Measurements from ENCODE around the gene PSMB10.
A peak's percentile ranks its signal among the peaks of the same experiment; 100 is the strongest.
"Not testable (repeated sequence)": the region's sequence is repeated elsewhere in the genome, so short reads cannot be mapped to it uniquely, and the experiment has no call there.

The PSMB10 gene

GRCh38 chr16:67941469-67942199 is 5.0 kb upstream of the PSMB10 start:
- DNase-seq, result peak; percentile 31

- DNase-seq, result peak; percentile 76
These were observed 3.9 kb upstream of the PSMB10 start for GRCh38 chr16:67940446-67941089.

GRCh38 chr16:67939507-67940445 is 3.1 kb upstream of the PSMB10 start:
- DNase-seq, result peak; percentile 55

GRCh38 chr16:67937713-67938112 is 1.1 kb upstream of the PSMB10 start:
- DNase-seq, result not testable (repeated sequence)

- peak; percentile 93 for DNase-seq
These were observed 393 bp upstream of the PSMB10 start for GRCh38 chr16:67936880-67937605.

- peak; percentile 99 for DNase-seq
These were observed 1.1 kb downstream of the PSMB10 start for GRCh38 chr16:67935402-67936123.

GRCh38 chr16:67935101-67935401 is 1.6 kb downstream of the PSMB10 start:
- DNase-seq, result no peak

- DNase-seq, result no peak
These were observed 2.1 kb downstream of the PSMB10 start for GRCh38 chr16:67934306-67935100.

GRCh38 chr16:67933805-67934204 is 2.8 kb downstream of the PSMB10 start:
- DNase-seq, result no peak

- DNase-seq, result no peak
These were observed 4.2 kb downstream of the PSMB10 start for GRCh38 chr16:67932462-67932840.

- DNase-seq, result no peak
These were observed 4.8 kb downstream of the PSMB10 start, which contains the start of gene CTRL for GRCh38 chr16:67931712-67932461. TSS of gene CTRL (minus strand) at chr16:67931862. CDS start at chr16:67931852, 10 bp downstream.

- DNase-seq, result no peak
These were observed 5.9 kb downstream of the PSMB10 start for GRCh38 chr16:67930678-67931211.

GRCh38 chr16:67930191-67930590 is 6.5 kb downstream of the PSMB10 start:
- no peak for DNase-seq

GRCh38 chr16:67928561-67929364 is 7.9 kb downstream of the PSMB10 start:
- peak; percentile 85 for DNase-seq

- DNase-seq, result no peak
These were observed 8.5 kb downstream of the PSMB10 start for GRCh38 chr16:67928147-67928546.

- DNase-seq, result no peak
These were observed 9.3 kb downstream of the PSMB10 start for GRCh38 chr16:67927131-67927941.

GRCh38 chr16:67926181-67926750 is 10.4 kb downstream of the PSMB10 start:
- peak; percentile 31 for DNase-seq
